Right lung (tissue), 5 donors: Measurements from ENCODE around the gene ESYT3. TPM values are rescaled to one million over a fixed set of nuclear protein-coding genes. Genes with fewer than 3 reads are reported as not detected.
A peak's percentile ranks its signal among the peaks of the same experiment; 100 is the strongest.
"Not testable (repeated sequence)": the region's sequence is repeated elsewhere in the genome, so short reads cannot be mapped to it uniquely, and the experiment has no call there.

Experiments used
- DNase-seq, 2 donors: peaks; one replicate each; pipeline ENCODE4 v3.0.0-alpha.2; 2013
- polyA plus RNA-seq, 5 donors: library from polyadenylated mRNA; unstranded; fragments of 120-200 nt; gene quantifications; one replicate each; pipeline versions ENCODE4 v1.2.1 to v1.2.3, GENCODE V29; 2013; ENCODE audit warnings: inconsistent platforms in 1 of 5, low replicate concordance in 1 of 5; ENCODE audit not compliant: insufficient read length in 5 of 5, insufficient read depth in 1 of 5

Gene ESYT3
- polyA plus RNA-seq, 5 donors: 23.2 to 39.2 (median 35.4) TPM

GRCh38 chr3:138460536-138461205 lies 26.3 kb downstream of the ESYT3 start:
- no peak for DNase-seq

- no peak for DNase-seq
Observed at GRCh38 chr3:138461246-138461645, 26.8 kb downstream of the ESYT3 start.

GRCh38 chr3:138461896-138462295 lies 27.5 kb downstream of the ESYT3 start:
- no peak for DNase-seq

GRCh38 chr3:138463724-138464490 lies 29.5 kb downstream of the ESYT3 start:
- no peak for DNase-seq

- no peak for DNase-seq
Observed at GRCh38 chr3:138464491-138464860, 30.1 kb downstream of the ESYT3 start.

- no peak for DNase-seq
Observed at GRCh38 chr3:138465451-138465850, 31.0 kb downstream of the ESYT3 start.

GRCh38 chr3:138465925-138466324 lies 31.5 kb downstream of the ESYT3 start:
- DNase-seq: no peak

- no peak for DNase-seq
Observed at GRCh38 chr3:138467931-138468330, 33.5 kb downstream of the ESYT3 start.

- DNase-seq: no peak
Observed at GRCh38 chr3:138468451-138468850, 34.0 kb downstream of the ESYT3 start.

GRCh38 chr3:138468886-138469285 lies 34.5 kb downstream of the ESYT3 start:
- DNase-seq: no peak

- peak; percentile 57 for DNase-seq
Observed at GRCh38 chr3:138469874-138470273, 35.5 kb downstream of the ESYT3 start.

- no peak for DNase-seq
Observed at GRCh38 chr3:138470687-138471086, 36.3 kb downstream of the ESYT3 start.

GRCh38 chr3:138471481-138471880 lies 37.1 kb downstream of the ESYT3 start:
- no peak for DNase-seq

GRCh38 chr3:138472141-138472825 lies 37.9 kb downstream of the ESYT3 start:
- no peak for DNase-seq

- no peak for DNase-seq
Observed at GRCh38 chr3:138473391-138473790, 39.0 kb downstream of the ESYT3 start.

- peak; percentile 64 to 68 for DNase-seq
Observed at GRCh38 chr3:138474163-138474562, 39.7 kb downstream of the ESYT3 start.

- no peak for DNase-seq
Observed at GRCh38 chr3:138476526-138476925, 42.1 kb downstream of the ESYT3 start.

GRCh38 chr3:138477120-138477519 lies 42.7 kb downstream of the ESYT3 start:
- DNase-seq: no peak

GRCh38 chr3:138477801-138478200 lies 43.4 kb downstream of the ESYT3 start:
- DNase-seq: no peak

GRCh38 chr3:138479438-138479863 lies 45.0 kb downstream of the ESYT3 start:
- DNase-seq: no peak

- not testable (repeated sequence) for DNase-seq
Observed at GRCh38 chr3:138484672-138485071, 50.3 kb downstream of the ESYT3 start.

GRCh38 chr3:138486580-138486979 lies 52.2 kb downstream of the ESYT3 start:
- DNase-seq: not testable (repeated sequence)

- no peak for DNase-seq
Observed at GRCh38 chr3:138491971-138492370, 57.6 kb downstream of the ESYT3 start.
